Measurements from ENCODE around the gene MALSU1. TPM values are rescaled to one million over a fixed set of nuclear protein-coding genes. Genes with fewer than 3 reads are reported as not detected.

MALSU1 gene
- polyA plus RNA-seq, 1 of the 3 experiments (the other 2 are of a cell fraction): 102 TPM

DNA sequence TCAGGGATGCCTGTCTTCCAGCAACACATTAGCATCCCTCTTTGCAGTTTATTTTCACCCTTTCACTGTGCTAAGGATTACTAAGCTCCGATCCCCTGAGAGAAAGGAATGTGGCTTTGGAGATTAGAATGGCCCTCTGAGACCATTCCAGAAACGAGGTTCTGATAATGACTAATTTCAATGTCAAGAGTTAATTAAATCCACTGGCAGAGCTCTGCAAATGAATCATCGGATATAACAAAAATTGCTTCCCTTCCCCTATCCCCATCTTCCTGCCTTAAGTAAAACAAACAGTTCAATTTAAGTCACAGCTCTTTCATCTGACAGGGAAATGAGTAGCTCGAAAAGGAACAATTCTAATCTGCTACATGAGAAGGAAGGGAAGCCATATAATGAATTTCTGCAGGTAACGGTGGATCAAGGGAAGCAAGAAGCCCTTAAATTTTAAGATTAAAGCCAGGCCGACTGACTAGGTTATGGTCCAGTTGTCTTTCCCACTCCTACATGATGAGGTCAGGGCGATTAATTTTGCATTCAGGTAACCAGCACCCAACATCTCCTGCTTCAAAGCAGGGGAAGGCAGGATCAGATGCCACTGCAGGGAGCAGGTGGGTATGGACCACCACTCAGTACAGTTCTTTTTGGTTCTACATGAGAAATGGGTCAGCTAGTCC, 50.5 kb downstream of the MALSU1 start (continued):
- TF ChIP-seq, protein P1, sequence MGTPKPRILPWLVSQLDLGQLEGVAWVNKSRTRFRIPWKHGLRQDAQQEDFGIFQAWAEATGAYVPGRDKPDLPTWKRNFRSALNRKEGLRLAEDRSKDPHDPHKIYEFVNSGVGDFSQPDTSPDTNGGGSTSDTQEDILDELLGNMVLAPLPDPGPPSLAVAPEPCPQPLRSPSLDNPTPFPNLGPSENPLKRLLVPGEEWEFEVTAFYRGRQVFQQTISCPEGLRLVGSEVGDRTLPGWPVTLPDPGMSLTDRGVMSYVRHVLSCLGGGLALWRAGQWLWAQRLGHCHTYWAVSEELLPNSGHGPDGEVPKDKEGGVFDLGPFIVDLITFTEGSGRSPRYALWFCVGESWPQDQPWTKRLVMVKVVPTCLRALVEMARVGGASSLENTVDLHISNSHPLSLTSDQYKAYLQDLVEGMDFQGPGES (IDR thresholded peaks at IDR 0.05; ENCODE audit: low read depth, low read length): no peak
- TF ChIP-seq, protein P2, sequence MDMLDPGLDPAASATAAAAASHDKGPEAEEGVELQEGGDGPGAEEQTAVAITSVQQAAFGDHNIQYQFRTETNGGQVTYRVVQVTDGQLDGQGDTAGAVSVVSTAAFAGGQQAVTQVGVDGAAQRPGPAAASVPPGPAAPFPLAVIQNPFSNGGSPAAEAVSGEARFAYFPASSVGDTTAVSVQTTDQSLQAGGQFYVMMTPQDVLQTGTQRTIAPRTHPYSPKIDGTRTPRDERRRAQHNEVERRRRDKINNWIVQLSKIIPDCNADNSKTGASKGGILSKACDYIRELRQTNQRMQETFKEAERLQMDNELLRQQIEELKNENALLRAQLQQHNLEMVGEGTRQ (IDR thresholded peaks at IDR 0.05; ENCODE audit: borderline replicate concordance, low read depth, low read length): no peak
- TF ChIP-seq, protein P3, sequence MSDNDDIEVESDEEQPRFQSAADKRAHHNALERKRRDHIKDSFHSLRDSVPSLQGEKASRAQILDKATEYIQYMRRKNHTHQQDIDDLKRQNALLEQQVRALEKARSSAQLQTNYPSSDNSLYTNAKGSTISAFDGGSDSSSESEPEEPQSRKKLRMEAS (IDR thresholded peaks at IDR 0.05; ENCODE audit: low read depth): peak; percentile 67
- TF ChIP-seq EP300 (IDR thresholded peaks at IDR 0.05; ENCODE audit: borderline replicate concordance in 1 of 2, low read depth in 1 of 2, low read length in 1 of 2) (peak in 1 of 2 experiments; percentile 92; a peak in 2 of 4 replicates), MXI1 (IDR thresholded peaks at IDR 0.05; ENCODE audit: low read depth, low read length) (no peak), YY1 (IDR thresholded peaks at IDR 0.05; ENCODE audit: low read depth) (no peak; the same call in 1 of the 2 replicates), TAF1 (IDR thresholded peaks at IDR 0.05; ENCODE audit: borderline replicate concordance, low read depth, low read length) (peak; percentile 30; the same call in 1 of the 2 replicates), RCOR1 (IDR thresholded peaks at IDR 0.05; ENCODE audit: low read length) (no peak), RFX5 (IDR thresholded peaks at IDR 0.05; ENCODE audit: low read length) (no peak), FOXM1 (IDR thresholded peaks at IDR 0.05; ENCODE audit: low read depth) (peak; percentile 84; the same call in 1 of the 2 replicates), ELF1 (IDR thresholded peaks at IDR 0.05) (peak; percentile 47; the same call in 1 of the 2 replicates), NRF1 (IDR thresholded peaks at IDR 0.05; ENCODE audit: low read depth, low read length) (no peak), EZH2phosphoT487 (IDR thresholded peaks at IDR 0.05; ENCODE audit: borderline replicate concordance, low read depth) (no peak), JUND (IDR thresholded peaks at IDR 0.05) (peak; percentile 88)
- TF ChIP-seq, protein P4, sequence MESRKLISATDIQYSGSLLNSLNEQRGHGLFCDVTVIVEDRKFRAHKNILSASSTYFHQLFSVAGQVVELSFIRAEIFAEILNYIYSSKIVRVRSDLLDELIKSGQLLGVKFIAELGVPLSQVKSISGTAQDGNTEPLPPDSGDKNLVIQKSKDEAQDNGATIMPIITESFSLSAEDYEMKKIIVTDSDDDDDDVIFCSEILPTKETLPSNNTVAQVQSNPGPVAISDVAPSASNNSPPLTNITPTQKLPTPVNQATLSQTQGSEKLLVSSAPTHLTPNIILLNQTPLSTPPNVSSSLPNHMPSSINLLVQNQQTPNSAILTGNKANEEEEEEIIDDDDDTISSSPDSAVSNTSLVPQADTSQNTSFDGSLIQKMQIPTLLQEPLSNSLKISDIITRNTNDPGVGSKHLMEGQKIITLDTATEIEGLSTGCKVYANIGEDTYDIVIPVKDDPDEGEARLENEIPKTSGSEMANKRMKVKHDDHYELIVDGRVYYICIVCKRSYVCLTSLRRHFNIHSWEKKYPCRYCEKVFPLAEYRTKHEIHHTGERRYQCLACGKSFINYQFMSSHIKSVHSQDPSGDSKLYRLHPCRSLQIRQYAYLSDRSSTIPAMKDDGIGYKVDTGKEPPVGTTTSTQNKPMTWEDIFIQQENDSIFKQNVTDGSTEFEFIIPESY (IDR thresholded peaks at IDR 0.05; ENCODE audit: borderline replicate concordance, low read depth): 0 out of 2 replicates have a peak, but pooled peaks have one; percentile 54
- TF ChIP-seq, protein P5, sequence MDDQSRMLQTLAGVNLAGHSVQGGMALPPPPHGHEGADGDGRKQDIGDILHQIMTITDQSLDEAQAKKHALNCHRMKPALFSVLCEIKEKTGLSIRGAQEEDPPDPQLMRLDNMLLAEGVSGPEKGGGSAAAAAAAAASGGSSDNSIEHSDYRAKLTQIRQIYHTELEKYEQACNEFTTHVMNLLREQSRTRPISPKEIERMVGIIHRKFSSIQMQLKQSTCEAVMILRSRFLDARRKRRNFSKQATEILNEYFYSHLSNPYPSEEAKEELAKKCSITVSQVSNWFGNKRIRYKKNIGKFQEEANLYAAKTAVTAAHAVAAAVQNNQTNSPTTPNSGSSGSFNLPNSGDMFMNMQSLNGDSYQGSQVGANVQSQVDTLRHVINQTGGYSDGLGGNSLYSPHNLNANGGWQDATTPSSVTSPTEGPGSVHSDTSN (IDR thresholded peaks at IDR 0.05): peak; percentile 93
